IMR-90 (cell line): ENCODE results near the gene ZNF467. TPM values are rescaled to one million over a fixed set of nuclear protein-coding genes. Genes with fewer than 3 reads are reported as not detected.

Source experiments
- ATAC-seq: fragments of 200-7000 bp; cut with Tn5 transposase; 2 replicates; pipeline ENCODE4 v1.9.1; 2020; ENCODE audit warnings: low read depth, mild to moderate bottlenecking, moderate library complexity
- BruUV-seq: library from RNA; stranded (reverse); fragments of 400-500 nt; replicated peaks from 2 replicates; lab custom pipeline; 2021; lab: Mats Ljungman, UMichigan
- CTCF ChIA-PET: fragments of 300-600 bp; formaldehyde crosslinking; extraction: SDS; loops from one replicate; lab custom pipeline; 2021; ENCODE audit warnings: antibody characterized with exemption; lab: Yijun Ruan, JAX
- POLR2A ChIA-PET: fragments of 300-600 bp; sonication (Branson Sonifier 250); formaldehyde crosslinking; loops from one replicate; lab custom pipeline; 2022; ENCODE audit warnings: antibody characterized with exemption; ENCODE audit not compliant: unreplicated experiment; lab: Charles Lee
- DNase-seq: peaks from one replicate; pipeline ENCODE4 v3.0.0; 2013
- H2AFZ ChIP-seq: replicated peaks from 2 replicates; pipeline ENCODE3; 2013; ENCODE audit warnings: low read length, mild to moderate bottlenecking; ENCODE audit not compliant: poor library complexity
- H2AK5ac ChIP-seq: 2 replicates; pipeline ENCODE4 v1.6.1; 2013; ENCODE audit warnings: low read depth, low read length, inconsistent platforms
- H2AK9ac ChIP-seq: replicated peaks from 2 replicates; pipeline ENCODE3; 2013; ENCODE audit warnings: mild to moderate bottlenecking, low read depth, low read length, moderate library complexity; ENCODE audit not compliant: poor library complexity
- H2BK120ac ChIP-seq: 2 replicates; pipeline ENCODE4 v1.6.1; 2013; ENCODE audit warnings: low read depth, low read length, inconsistent platforms
- H2BK15ac ChIP-seq: 3 replicates; pipeline ENCODE4 v1.6.1; 2013; ENCODE audit warnings: low read depth, low read length, inconsistent platforms
- H2BK20ac ChIP-seq: 2 replicates; pipeline ENCODE4 v1.6.1; 2013; ENCODE audit warnings: low read depth, mild to moderate bottlenecking, inconsistent platforms, low read length, moderate library complexity
- H2BK5ac ChIP-seq: 2 replicates; pipeline ENCODE4 v1.6.1; 2013; ENCODE audit warnings: mild to moderate bottlenecking, low read depth, low read length, inconsistent platforms; ENCODE audit not compliant: poor library complexity, severe bottlenecking
- H3K14ac ChIP-seq: replicated peaks from 2 replicates; pipeline ENCODE4 v1.6.1; 2013; ENCODE audit warnings: low read depth, low read length, inconsistent platforms
- H3K18ac ChIP-seq: 2 replicates; pipeline ENCODE4 v1.6.1; 2013; ENCODE audit warnings: low read depth, low read length, control low read depth
- H3K23ac ChIP-seq: 2 replicates; pipeline ENCODE4 v1.6.1; 2013; ENCODE audit warnings: low read depth, low read length, inconsistent platforms
- H3K27ac ChIP-seq: 2 replicates; pipeline ENCODE4 v1.5.1; 2013; ENCODE audit warnings: mild to moderate bottlenecking, control low read depth, low read length; ENCODE audit not compliant: insufficient read depth
- H3K27me3 ChIP-seq: 2 replicates; pipeline ENCODE4 v1.6.1; 2013; ENCODE audit warnings: low read length; ENCODE audit not compliant: control insufficient read depth, insufficient read depth
- H3K36me3 ChIP-seq: 2 replicates; pipeline ENCODE4 v1.6.1; 2013; ENCODE audit warnings: low read length, mixed read lengths; ENCODE audit not compliant: control insufficient read depth, insufficient read depth
- H3K4ac ChIP-seq: 2 replicates; pipeline ENCODE4 v1.6.1; 2013; ENCODE audit warnings: low read depth, low read length, inconsistent platforms
- H3K4me1 ChIP-seq: 2 replicates; pipeline ENCODE4 v1.6.1; 2013; ENCODE audit warnings: low read length, mixed read lengths; ENCODE audit not compliant: control insufficient read depth, insufficient read depth
- H3K4me2 ChIP-seq: 2 replicates; pipeline ENCODE4 v1.6.1; 2013; ENCODE audit warnings: low read depth, mild to moderate bottlenecking, control low read depth, low read length, moderate library complexity
- H3K4me3 ChIP-seq: 2 replicates; pipeline ENCODE4 v1.5.1; 2013; ENCODE audit warnings: low read depth, mild to moderate bottlenecking, control low read depth, low read length, moderate library complexity; ENCODE audit not compliant: insufficient read depth
- H3K56ac ChIP-seq: 2 replicates; pipeline ENCODE4 v1.6.1; 2013; ENCODE audit warnings: low read length, inconsistent platforms; ENCODE audit not compliant: insufficient read depth; ENCODE audit errors: extremely low read depth
- H3K79me1 ChIP-seq, 2 experiments: 2 replicates each; pipeline ENCODE4 v1.6.1; 2013; ENCODE audit warnings: low read length in 2 of 2, inconsistent platforms in 1 of 2, low read depth in 1 of 2
- H3K9ac ChIP-seq: 2 replicates; pipeline ENCODE4 v1.6.1; 2013; ENCODE audit warnings: low read depth, low read length, control low read depth
- H3K9me1 ChIP-seq: 2 replicates; pipeline ENCODE4 v1.6.1; 2013; ENCODE audit warnings: low read length, inconsistent platforms; ENCODE audit not compliant: insufficient read depth
- H3K9me3 ChIP-seq: 2 replicates; pipeline ENCODE4 v1.6.1; 2013; ENCODE audit warnings: low read length; ENCODE audit not compliant: control insufficient read depth, insufficient read depth
- H4K20me1 ChIP-seq: 2 replicates; pipeline ENCODE4 v1.6.1; 2013; ENCODE audit warnings: low read length, inconsistent platforms; ENCODE audit not compliant: insufficient read depth
- H4K5ac ChIP-seq: 2 replicates; pipeline ENCODE4 v1.6.1; 2013; ENCODE audit warnings: mild to moderate bottlenecking, low read depth, low read length, control low read depth
- H4K8ac ChIP-seq, 2 experiments: 2 replicates each; pipeline ENCODE4 v1.6.1; 2013; ENCODE audit warnings: low read depth in 2 of 2, low read length in 2 of 2, control low read depth in 1 of 2, inconsistent platforms in 1 of 2
- H4K91ac ChIP-seq: 2 replicates; pipeline ENCODE4 v1.6.1; 2013; ENCODE audit warnings: low read depth, low read length, inconsistent platforms; ENCODE audit not compliant: insufficient read depth
- CEBPB ChIP-seq: IDR thresholded peaks from 2 replicates; pipeline ENCODE4 v1.6.1; 2012; ENCODE audit warnings: low read depth, low read length, improper control_type of control experiment
- CHD1 ChIP-seq: IDR thresholded peaks from 2 replicates; pipeline ENCODE4 v1.6.1; 2012; ENCODE audit warnings: low read depth, low read length, improper control_type of control experiment
- ELK1 ChIP-seq: fragments of 150-350 bp; IDR thresholded peaks from 2 replicates; pipeline ENCODE4 v1.6.1; 2016; ENCODE audit warnings: low read depth, mild to moderate bottlenecking, low read length, moderate library complexity, borderline replicate concordance
- MAFK ChIP-seq: IDR thresholded peaks from 2 replicates; pipeline ENCODE4 v1.6.1; 2012; ENCODE audit warnings: low read depth, low read length, improper control_type of control experiment
- MXI1 ChIP-seq: IDR thresholded peaks from 2 replicates; pipeline ENCODE4 v1.6.1; 2012; ENCODE audit warnings: low read depth, mild to moderate bottlenecking, low read length, moderate library complexity, borderline replicate concordance
- NFE2L2 ChIP-seq: fragments of 150-350 bp; IDR thresholded peaks from 2 replicates; pipeline ENCODE4 v1.6.1; 2016; ENCODE audit warnings: low read depth, mild to moderate bottlenecking, low read length
- POLR2A ChIP-seq: IDR thresholded peaks from 2 replicates; pipeline ENCODE4 v1.6.1; 2012; ENCODE audit warnings: mild to moderate bottlenecking, low read depth, low read length
- RAD21 ChIP-seq: IDR thresholded peaks from 2 replicates; pipeline ENCODE4 v1.6.1; 2012; ENCODE audit warnings: low read length, improper control_type of control experiment
- RCOR1 ChIP-seq: IDR thresholded peaks from 2 replicates; pipeline ENCODE4 v1.6.1; 2012; ENCODE audit warnings: mild to moderate bottlenecking, low read length, improper control_type of control experiment; ENCODE audit not compliant: insufficient replicate concordance
- RFX5 ChIP-seq: IDR thresholded peaks from 2 replicates; pipeline ENCODE4 v1.8.0; 2012; ENCODE audit warnings: low read depth, mild to moderate bottlenecking, low read length, moderate library complexity
- SMC3 ChIP-seq: fragments of 150-350 bp; IDR thresholded peaks from 2 replicates; pipeline ENCODE4 v1.6.1; 2016; ENCODE audit warnings: low read depth, mild to moderate bottlenecking, antibody characterized with exemption, low read length, moderate library complexity
- USF2 ChIP-seq: fragments of 150-350 bp; IDR thresholded peaks from 2 replicates; pipeline ENCODE4 v1.6.1; 2017; ENCODE audit warnings: mild to moderate bottlenecking, antibody characterized with exemption, low read length, low read depth
- WGBS, 2 experiments: methylation state at CpG; one replicate each; pipeline versions ENCODE4 v1.1.5 to v1.1.7; 2013; ENCODE audit warnings: missing lambda C conversion rate in 2 of 2; ENCODE audit not compliant: insufficient read length in 1 of 2; ENCODE audit errors: extremely low coverage in 2 of 2; 5-methylcytosine and 5-hydroxymethylcytosine counted together
- dilution Hi-C: fragments of 300-500 bp; cut with HindIII; formaldehyde crosslinking; loops from one replicate; pipeline ENCODE4 v1.14.3; 2018; ENCODE audit warnings: low sequenced_read_pairs; ENCODE audit not compliant: unreplicated experiment
- in situ Hi-C: fragments of 300-500 bp; cut with MboI; formaldehyde crosslinking; loops from 3 replicates; pipeline ENCODE4 v1.14.3; 2019; ENCODE audit warnings: low sequenced_read_pairs, inconsistent platforms, mixed read lengths
- intact Hi-C: fragments of 100-400 bp; cut with micrococcal nuclease; formaldehyde crosslinking; loops from 2 replicates; pipeline ENCODE4 v1.10.0; 2022
- polyA plus RNA-seq, 3 experiments: library from polyadenylated mRNA; depleted of rRNA; stranded (reverse); fragments of >200 nt; gene quantifications; 2 replicates each; pipeline ENCODE4 v1.2.3, GENCODE V29; 2012; ENCODE audit warnings: low replicate concordance in 1 of 3
- total RNA-seq: library from RNA; depleted of rRNA; stranded (reverse); fragments of >200 nt; gene quantifications from 2 replicates; pipeline ENCODE4 v1.2.3, GENCODE V29; 2012
- TF ChIP-seq, protein P1 (sequence below): conservative IDR thresholded peaks from 2 replicates; pipeline ENCODE4 v1.5.1; 2012; ENCODE audit warnings: mild to moderate bottlenecking, low read depth, low read length, improper control_type of control experiment

ZNF467 gene
- total and polyA plus RNA-seq, 2 of the 4 experiments (the other 2 are of a cell fraction), result 0.67 TPM; not detected in 1

DNA sequence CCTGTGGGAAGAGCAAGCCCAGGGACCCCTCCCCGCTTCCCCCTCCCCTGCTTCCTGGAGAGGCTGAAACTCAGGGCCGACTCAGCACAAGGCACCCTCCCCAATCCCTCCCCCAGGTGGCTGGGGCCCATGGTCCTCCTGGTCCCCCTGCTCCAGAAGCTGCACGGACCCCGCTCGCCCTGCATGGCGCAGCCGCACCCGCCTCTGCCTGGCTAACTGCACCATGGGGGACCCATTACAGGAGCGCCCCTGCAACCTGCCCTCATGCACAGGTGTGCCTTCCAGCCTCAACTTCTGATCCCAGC, 45.1 kb upstream of the ZNF467 start:
- no peak for ATAC-seq
- ChIA-PET POLR2A (no interaction called here), CTCF (no interaction called here)
- in situ Hi-C loops (no loop called here), intact Hi-C loops (no loop called here), dilution Hi-C loops (no loop called here)
- Histone ChIP-seq H3K79me1 (no peaks in the 10 kb centered on the region), H4K5ac (no peak overlapping the region), H3K56ac (no peak overlapping the region), H3K36me3 (no peaks in the 10 kb centered on the region), H3K9me3 (no peaks in the 10 kb centered on the region), H3K23ac (no peak overlapping the region), H2AK5ac (no peak overlapping the region), H2BK20ac (no peak overlapping the region), H4K8ac (no peak overlapping the region), H3K4me1 (no peaks in the 10 kb centered on the region), H2BK15ac (no peak overlapping the region), H3K4ac (no peak overlapping the region), H4K20me1 (no peaks in the 10 kb centered on the region), H2AK9ac (no peak overlapping the region), H3K9me1 (no peaks in the 10 kb centered on the region), H2AFZ (no peak overlapping the region), H3K18ac (no peak overlapping the region), H3K27ac (no peak overlapping the region), H2BK120ac (no peak overlapping the region), H3K4me2 (no peak overlapping the region), H3K4me3 (no peak overlapping the region), H3K27me3 (peaks cover 17% of the 10 kb centered on the region; the same call in 1 of the 2 replicates), H4K91ac (no peak overlapping the region), H3K14ac (no peak overlapping the region), H2BK5ac (no peak overlapping the region), H3K9ac (no peak overlapping the region)
- BruUV-seq, result no TSS peak
- no peak for TF ChIP-seq MXI1
- no peak for TF ChIP-seq POLR2A
- TF ChIP-seq CHD1, result no peak
- no peak for TF ChIP-seq RCOR1
- TF ChIP-seq MAFK, result no peak
- TF ChIP-seq USF2, result no peak
- TF ChIP-seq NFE2L2, result no peak
- TF ChIP-seq ELK1, result no peak
- no peak for TF ChIP-seq CEBPB
- TF ChIP-seq, protein P1, sequence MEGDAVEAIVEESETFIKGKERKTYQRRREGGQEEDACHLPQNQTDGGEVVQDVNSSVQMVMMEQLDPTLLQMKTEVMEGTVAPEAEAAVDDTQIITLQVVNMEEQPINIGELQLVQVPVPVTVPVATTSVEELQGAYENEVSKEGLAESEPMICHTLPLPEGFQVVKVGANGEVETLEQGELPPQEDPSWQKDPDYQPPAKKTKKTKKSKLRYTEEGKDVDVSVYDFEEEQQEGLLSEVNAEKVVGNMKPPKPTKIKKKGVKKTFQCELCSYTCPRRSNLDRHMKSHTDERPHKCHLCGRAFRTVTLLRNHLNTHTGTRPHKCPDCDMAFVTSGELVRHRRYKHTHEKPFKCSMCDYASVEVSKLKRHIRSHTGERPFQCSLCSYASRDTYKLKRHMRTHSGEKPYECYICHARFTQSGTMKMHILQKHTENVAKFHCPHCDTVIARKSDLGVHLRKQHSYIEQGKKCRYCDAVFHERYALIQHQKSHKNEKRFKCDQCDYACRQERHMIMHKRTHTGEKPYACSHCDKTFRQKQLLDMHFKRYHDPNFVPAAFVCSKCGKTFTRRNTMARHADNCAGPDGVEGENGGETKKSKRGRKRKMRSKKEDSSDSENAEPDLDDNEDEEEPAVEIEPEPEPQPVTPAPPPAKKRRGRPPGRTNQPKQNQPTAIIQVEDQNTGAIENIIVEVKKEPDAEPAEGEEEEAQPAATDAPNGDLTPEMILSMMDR, result no peak
- no peak for TF ChIP-seq RAD21
- TF ChIP-seq RFX5, result no peak
- TF ChIP-seq SMC3, result no peak
- 72% methylated on average over 7 of the region's 9 CpGs; no CpG with 5 or more reads in 1 of the 2 experiments for WGBS, 2 experiments
- no peak for DNase-seq
